GM12891 (cell line): ENCODE results near the gene TSPAN9.

ENCODE experiments used
- DNase-seq: peaks from one replicate; pipeline ENCODE4 v3.0.0; 2011; ENCODE audit warnings: low spot score; ENCODE audit not compliant: insufficient read length
- FAIRE-seq: peaks from 2 replicates; lab custom pipeline; 2011; peaks lifted over from hg19 to GRCh38; lab: Jason Lieb, UNC
- PAX5 ChIP-seq: IDR thresholded peaks from 2 replicates; pipeline ENCODE4 v1.6.1; 2011; ENCODE audit warnings: low read length, moderate library complexity, mild to moderate bottlenecking; ENCODE audit not compliant: insufficient read depth, severe bottlenecking
- POLR2A ChIP-seq: IDR thresholded peaks from 2 replicates; pipeline ENCODE4 v1.6.1; 2011; ENCODE audit warnings: low read depth, low read length, control low read depth
- POLR2AphosphoS5 ChIP-seq: IDR thresholded peaks from 2 replicates; pipeline ENCODE4 v1.6.1; 2011; ENCODE audit warnings: low read depth, low read length, control low read depth
- POU2F2 ChIP-seq: IDR thresholded peaks from 2 replicates; pipeline ENCODE4 v1.6.1; 2011; ENCODE audit warnings: low read depth, mild to moderate bottlenecking, control low read depth, low read length, moderate library complexity
- SPI1 ChIP-seq: IDR thresholded peaks from 2 replicates; pipeline ENCODE4 v1.6.1; 2011; ENCODE audit warnings: low read depth, low read length, control low read depth
- TAF1 ChIP-seq: IDR thresholded peaks from 2 replicates; pipeline ENCODE4 v1.6.1; 2011; ENCODE audit warnings: low read depth, low read length, control low read depth

Gene TSPAN9

GRCh38 chr12:3130057-3130830 lies 53.1 kb downstream of the TSPAN9 start:
- FAIRE-seq = peak; percentile 5
- TF ChIP-seq POU2F2 = no peak
- TF ChIP-seq PAX5 = no peak
- TF ChIP-seq POLR2AphosphoS5 = no peak
- no peak for TF ChIP-seq SPI1
- TF ChIP-seq POLR2A = no peak
- TF ChIP-seq TAF1 = no peak
- no peak for DNase-seq

GRCh38 chr12:3131129-3131528 lies 54.0 kb downstream of the TSPAN9 start:
- TF ChIP-seq SPI1 (no peak), TAF1 (no peak), POLR2AphosphoS5 (no peak), POU2F2 (no peak), POLR2A (no peak), PAX5 (no peak)
- no peak for FAIRE-seq
- DNase-seq = no peak

GRCh38 chr12:3132636-3133404 lies 55.6 kb downstream of the TSPAN9 start:
- FAIRE-seq = no peak
- DNase-seq = no peak
- TF ChIP-seq PAX5 (no peak), POLR2A (no peak), SPI1 (no peak), TAF1 (no peak), POLR2AphosphoS5 (no peak), POU2F2 (no peak)

- no peak for DNase-seq
- no peak for FAIRE-seq
- TF ChIP-seq TAF1 (no peak), POLR2A (no peak), POU2F2 (no peak), POLR2AphosphoS5 (no peak), PAX5 (no peak), SPI1 (no peak)
Observed at GRCh38 chr12:3133405-3133783, 56.2 kb downstream of the TSPAN9 start.

- FAIRE-seq = no peak
- DNase-seq = no peak
- no peak for TF ChIP-seq POLR2A
- TF ChIP-seq SPI1 = no peak
- no peak for TF ChIP-seq PAX5
- TF ChIP-seq TAF1 = no peak
- TF ChIP-seq POLR2AphosphoS5 = no peak
- TF ChIP-seq POU2F2 = no peak
Observed at GRCh38 chr12:3134126-3134525, 56.9 kb downstream of the TSPAN9 start.

GRCh38 chr12:3134526-3135135 lies 57.5 kb downstream of the TSPAN9 start:
- TF ChIP-seq SPI1 (no peak), PAX5 (no peak), POLR2A (no peak), POU2F2 (no peak), TAF1 (no peak), POLR2AphosphoS5 (no peak)
- no peak for FAIRE-seq
- no peak for DNase-seq

GRCh38 chr12:3135522-3136461 lies 58.6 kb downstream of the TSPAN9 start:
- DNase-seq = peak; percentile 80
- no peak for TF ChIP-seq POLR2AphosphoS5
- no peak for TF ChIP-seq TAF1
- TF ChIP-seq POU2F2 = no peak
- TF ChIP-seq POLR2A = no peak
- no peak for TF ChIP-seq PAX5
- TF ChIP-seq SPI1 = no peak
- FAIRE-seq = peak; percentile 92

GRCh38 chr12:3136641-3137267 lies 59.6 kb downstream of the TSPAN9 start:
- FAIRE-seq (no peak), DNase-seq (no peak)
- TF ChIP-seq PAX5 (no peak), POLR2A (no peak), POLR2AphosphoS5 (no peak), SPI1 (no peak), TAF1 (no peak), POU2F2 (no peak)
